ENCODE data around the gene RNFT2.

- TF ChIP-seq CTCF (IDR thresholded peaks at IDR 0.05) (no peak), POLR2A (IDR thresholded peaks at IDR 0.05) (no peak), POLR2AphosphoS5 (IDR thresholded peaks at IDR 0.05) (no peak)
These were observed 40.0 kb upstream of the RNFT2 start for GRCh38 chr12:116698116-116698515.

All from breast epithelium (tissue), 3 donors.